Endothelial cell of umbilical vein (primary cell): Measurements from ENCODE around the gene MAST4. TPM values are rescaled to one million over a fixed set of nuclear protein-coding genes. Genes with fewer than 3 reads are reported as not detected.

Source experiments
- BruUV-seq: library from RNA; stranded (reverse); fragments of 400-500 nt; replicated peaks from 2 replicates; lab custom pipeline; 2021; lab: Mats Ljungman, UMichigan
- CTCF ChIA-PET: fragments of 300-600, 350-600 bp; sonication (Branson Sonifier 250); formaldehyde crosslinking; loops from one replicate; lab custom pipeline; 2021; ENCODE audit warnings: antibody characterized with exemption, inconsistent platforms; lab: Charles Lee
- POLR2A ChIA-PET: fragments of 300-600, 350-600 bp; sonication (Branson Sonifier 250); formaldehyde crosslinking; loops from one replicate; lab custom pipeline; 2021; ENCODE audit warnings: antibody characterized with exemption, inconsistent platforms; lab: Charles Lee
- DNase-seq: peaks from one replicate; pipeline ENCODE4 v3.0.0-alpha.2; 2011; ENCODE audit warnings: low read depth, low spot score
- FAIRE-seq: peaks from 2 replicates; lab custom pipeline; 2011; peaks lifted over from hg19 to GRCh38; lab: Jason Lieb, UNC
- H2AFZ ChIP-seq: 2 replicates; pipeline ENCODE4 v1.6.0; 2012; ENCODE audit warnings: low read depth, low read length, control low read depth, inconsistent platforms
- H3K27ac ChIP-seq: 2 replicates; pipeline ENCODE4 v1.5.1; 2011; ENCODE audit warnings: low read depth, mild to moderate bottlenecking, control low read depth, low read length, moderate library complexity; ENCODE audit not compliant: insufficient read depth
- H3K27me3 ChIP-seq, 2 experiments: 2 replicates each; pipeline versions ENCODE4 v1.6.0 to v1.6.1; 2011; ENCODE audit warnings: low read length in 2 of 2, mixed read lengths in 1 of 2; ENCODE audit not compliant: control insufficient read depth in 2 of 2, insufficient read depth in 2 of 2
- H3K36me3 ChIP-seq, 2 experiments: 2 replicates in 1 of 2; 3 replicates in 1 of 2; pipeline ENCODE4 v1.5.1; 2011; ENCODE audit warnings: low read length in 2 of 2, mild to moderate bottlenecking in 1 of 2, moderate library complexity in 1 of 2; ENCODE audit not compliant: control insufficient read depth in 2 of 2, insufficient read depth in 2 of 2; ENCODE audit errors: extremely low read depth in 1 of 2
- H3K4me1 ChIP-seq: 3 replicates; pipeline ENCODE4 v1.5.1; 2011; ENCODE audit warnings: mild to moderate bottlenecking, low read length; ENCODE audit not compliant: control insufficient read depth, insufficient read depth; ENCODE audit errors: extremely low read depth
- H3K4me2 ChIP-seq: 2 replicates; pipeline ENCODE4 v1.6.1; 2011; ENCODE audit warnings: low read length, control low read depth, mixed read lengths; ENCODE audit not compliant: insufficient read depth
- H3K4me3 ChIP-seq, 3 experiments: fragments of 200-600 bp in 1 of 3; sonication (generic), shearing (Covaris generic) in 1 of 3; replicated peaks in 1 of 3; 2 replicates each; pipeline ENCODE4 v1.5.1; 2011 to 2016; ENCODE audit warnings: control low read depth in 3 of 3, low read length in 3 of 3, mild to moderate bottlenecking in 2 of 3, inconsistent platforms in 1 of 3, low read depth in 1 of 3, moderate library complexity in 1 of 3; ENCODE audit not compliant: insufficient read depth in 1 of 3
- H3K79me2 ChIP-seq: 2 replicates; pipeline ENCODE4 v1.6.0; 2012; ENCODE audit warnings: low read length, inconsistent platforms; ENCODE audit not compliant: control insufficient read depth, insufficient read depth
- H3K9ac ChIP-seq: replicated peaks from 2 replicates; pipeline ENCODE3; 2011; ENCODE audit warnings: low read length, control low read depth; ENCODE audit not compliant: insufficient read depth; ENCODE audit errors: extremely low read depth
- H3K9me1 ChIP-seq: replicated peaks from 3 replicates; pipeline ENCODE4 v1.6.0; 2011; ENCODE audit warnings: mild to moderate bottlenecking, low read length; ENCODE audit not compliant: control insufficient read depth, insufficient read depth; ENCODE audit errors: extremely low read depth
- H3K9me3 ChIP-seq: replicated peaks from 2 replicates; pipeline ENCODE4 v1.5.1; 2012; ENCODE audit warnings: low read length, inconsistent platforms; ENCODE audit not compliant: control insufficient read depth, insufficient read depth
- H4K20me1 ChIP-seq: replicated peaks from 2 replicates; pipeline ENCODE3; 2011; ENCODE audit warnings: mild to moderate bottlenecking, low read length; ENCODE audit not compliant: control insufficient read depth, insufficient read depth; ENCODE audit errors: extremely low read depth
- EZH2 ChIP-seq: IDR thresholded peaks from 2 replicates; pipeline ENCODE4 v1.6.1; 2012; ENCODE audit warnings: borderline replicate concordance, low read depth, mild to moderate bottlenecking, moderate library complexity, low read length, inconsistent platforms; ENCODE audit not compliant: severe bottlenecking
- FOS ChIP-seq: IDR thresholded peaks from 2 replicates; pipeline ENCODE4 v1.6.1; 2011; ENCODE audit warnings: mild to moderate bottlenecking, low read length, moderate library complexity, borderline replicate concordance; ENCODE audit not compliant: insufficient read depth
- GATA2 ChIP-seq: IDR thresholded peaks from 2 replicates; pipeline ENCODE4 v1.7.0; 2011; ENCODE audit warnings: low read depth, mild to moderate bottlenecking, moderate library complexity, mixed read lengths, low read length; ENCODE audit not compliant: insufficient read length, insufficient read depth
- JUN ChIP-seq: IDR thresholded peaks from 2 replicates; pipeline ENCODE4 v1.6.1; 2011; ENCODE audit warnings: borderline replicate concordance, low read depth; ENCODE audit not compliant: insufficient read length, insufficient read depth
- MYC ChIP-seq: IDR thresholded peaks from one replicate; pipeline ENCODE4 v1.6.1; 2011; ENCODE audit warnings: mild to moderate bottlenecking, low read depth, low read length
- POLR2A ChIP-seq: IDR thresholded peaks from 2 replicates; pipeline ENCODE4 v1.6.1; 2012; ENCODE audit warnings: low read depth, mild to moderate bottlenecking, control low read depth, low read length
- POLR2AphosphoS5 ChIP-seq: IDR thresholded peaks from 2 replicates; pipeline ENCODE4 v1.6.1; 2012; ENCODE audit warnings: low read depth, mild to moderate bottlenecking, control low read depth, low read length, moderate library complexity; ENCODE audit not compliant: insufficient read depth
- dilution Hi-C: fragments of 300-500 bp; cut with MboI; formaldehyde crosslinking; loops from one replicate; pipeline ENCODE4 v1.15.0; 2019; ENCODE audit warnings: low sequenced_read_pairs; ENCODE audit not compliant: extremely low pct_ligation_motif_present
- intact Hi-C: fragments of 100-400 bp; cut with micrococcal nuclease; formaldehyde crosslinking; loops from one replicate; pipeline ENCODE4 v1.10.0; 2022
- polyA plus RNA-seq, 4 experiments: library from polyadenylated mRNA; depleted of rRNA in 3 of 4; stranded (reverse) in 3 of 4; unstranded in 1 of 4; fragments of >200 nt; gene quantifications; 2 replicates each; pipeline versions ENCODE4 v1.2.1 to v1.2.3, GENCODE V29; 2011 to 2012; ENCODE audit warnings: missing spikeins in 1 of 4
- total RNA-seq: library from RNA; stranded (reverse); gene quantifications from 2 replicates; pipeline ENCODE4 v1.2.3, GENCODE V29; 2021
- TF ChIP-seq, protein P1 (sequence below), 2 donors: IDR thresholded peaks; 1 replicate in 1 of 2; 2 replicates in 1 of 2; pipeline ENCODE4 v1.5.1; 2011; ENCODE audit warnings: low read length in 2 of 2, mild to moderate bottlenecking in 2 of 2, moderate library complexity in 2 of 2, control low read depth in 1 of 2, inconsistent platforms in 1 of 2, low read depth in 1 of 2; ENCODE audit not compliant: insufficient read depth in 1 of 2; ENCODE audit errors: extremely low read depth in 1 of 2
- TF ChIP-seq, protein P2 (sequence below): IDR thresholded peaks from 2 replicates; pipeline ENCODE4 v1.6.1; 2011; ENCODE audit not compliant: insufficient read depth, insufficient read length

The MAST4 gene
- total and polyA plus RNA-seq, 2 donors (not counting 3 experiments of a cell fraction or from before 2014, with no cell fraction given) = 40.2 to 116 TPM

DNA sequence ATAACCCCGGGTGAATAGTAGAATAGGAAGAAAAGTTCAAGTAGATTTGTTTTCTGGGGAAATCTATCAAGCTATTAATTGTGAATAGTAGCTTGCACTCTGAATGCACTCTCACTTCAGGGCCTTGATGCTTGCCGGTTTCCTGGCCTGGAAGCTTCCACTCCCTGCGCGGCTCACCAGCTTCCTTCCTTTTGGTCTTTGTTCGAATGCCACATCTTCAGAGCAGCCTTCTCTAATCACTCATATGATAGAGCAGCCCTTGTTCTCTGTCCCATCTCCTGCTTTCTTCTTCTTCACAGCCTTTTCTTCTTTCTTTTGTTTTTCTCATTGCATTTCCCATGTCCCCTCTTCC, 146.7 kb downstream of the MAST4 start:
- no peaks in the 10 kb centered on the region for H3K4me1 ChIP-seq
- POLR2A ChIA-PET = no interaction called here
- BruUV-seq = no TSS peak

More for the DNA sequence above, 146.7 kb downstream of the MAST4 start:
- H3K9ac ChIP-seq = no peak overlapping the region
- no peak overlapping the region for H3K4me3 ChIP-seq
- intact Hi-C loops (no loop called here), dilution Hi-C loops (no loop called here)
- H3K79me2 ChIP-seq = no peaks in the 10 kb centered on the region
- no peaks in the 10 kb centered on the region for H3K36me3 ChIP-seq
- TF ChIP-seq JUN = no peak
- TF ChIP-seq, protein P1, sequence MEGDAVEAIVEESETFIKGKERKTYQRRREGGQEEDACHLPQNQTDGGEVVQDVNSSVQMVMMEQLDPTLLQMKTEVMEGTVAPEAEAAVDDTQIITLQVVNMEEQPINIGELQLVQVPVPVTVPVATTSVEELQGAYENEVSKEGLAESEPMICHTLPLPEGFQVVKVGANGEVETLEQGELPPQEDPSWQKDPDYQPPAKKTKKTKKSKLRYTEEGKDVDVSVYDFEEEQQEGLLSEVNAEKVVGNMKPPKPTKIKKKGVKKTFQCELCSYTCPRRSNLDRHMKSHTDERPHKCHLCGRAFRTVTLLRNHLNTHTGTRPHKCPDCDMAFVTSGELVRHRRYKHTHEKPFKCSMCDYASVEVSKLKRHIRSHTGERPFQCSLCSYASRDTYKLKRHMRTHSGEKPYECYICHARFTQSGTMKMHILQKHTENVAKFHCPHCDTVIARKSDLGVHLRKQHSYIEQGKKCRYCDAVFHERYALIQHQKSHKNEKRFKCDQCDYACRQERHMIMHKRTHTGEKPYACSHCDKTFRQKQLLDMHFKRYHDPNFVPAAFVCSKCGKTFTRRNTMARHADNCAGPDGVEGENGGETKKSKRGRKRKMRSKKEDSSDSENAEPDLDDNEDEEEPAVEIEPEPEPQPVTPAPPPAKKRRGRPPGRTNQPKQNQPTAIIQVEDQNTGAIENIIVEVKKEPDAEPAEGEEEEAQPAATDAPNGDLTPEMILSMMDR (IDR thresholded peaks at IDR 0.05; ENCODE audit: extremely low read depth in 1 of 2, insufficient read depth in 1 of 2, low read depth in 1 of 2, low read length in 2 of 2) = no peak
- TF ChIP-seq EZH2 = no peak
- TF ChIP-seq POLR2AphosphoS5 = no peak
- TF ChIP-seq GATA2 = no peak
- TF ChIP-seq, protein P2, sequence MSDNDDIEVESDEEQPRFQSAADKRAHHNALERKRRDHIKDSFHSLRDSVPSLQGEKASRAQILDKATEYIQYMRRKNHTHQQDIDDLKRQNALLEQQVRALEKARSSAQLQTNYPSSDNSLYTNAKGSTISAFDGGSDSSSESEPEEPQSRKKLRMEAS = no peak
- TF ChIP-seq FOS = no peak
- no peak for TF ChIP-seq MYC
- no peak for TF ChIP-seq POLR2A
- no peak for FAIRE-seq
- CTCF ChIA-PET = interaction anchor here (1.2 to 3.6 kb wide), 3 partner anchors 14 to 435 kb away, joined by 3 to 18 read pairs (median 3); no protein-coding TSS in a partner anchor
- H3K27ac ChIP-seq = no peak overlapping the region
- no peak overlapping the region for H3K4me2 ChIP-seq
- no peak for DNase-seq
- H3K9me3 ChIP-seq = no peaks in the 10 kb centered on the region
- no peak overlapping the region for H2AFZ ChIP-seq
- no peaks in the 10 kb centered on the region for H3K9me1 ChIP-seq
- no peaks in the 10 kb centered on the region for H4K20me1 ChIP-seq
- H3K27me3 ChIP-seq = peaks cover 6 to 8% of the 10 kb centered on the region in 2 experiments
